ENCODE data around the gene PRRT4. TPM values are rescaled to one million over a fixed set of nuclear protein-coding genes. Genes with fewer than 3 reads are reported as not detected.

The PRRT4 gene
- total and polyA plus RNA-seq, 2 of the 4 experiments (the other 2 are of a cell fraction) = not detected

DNA sequence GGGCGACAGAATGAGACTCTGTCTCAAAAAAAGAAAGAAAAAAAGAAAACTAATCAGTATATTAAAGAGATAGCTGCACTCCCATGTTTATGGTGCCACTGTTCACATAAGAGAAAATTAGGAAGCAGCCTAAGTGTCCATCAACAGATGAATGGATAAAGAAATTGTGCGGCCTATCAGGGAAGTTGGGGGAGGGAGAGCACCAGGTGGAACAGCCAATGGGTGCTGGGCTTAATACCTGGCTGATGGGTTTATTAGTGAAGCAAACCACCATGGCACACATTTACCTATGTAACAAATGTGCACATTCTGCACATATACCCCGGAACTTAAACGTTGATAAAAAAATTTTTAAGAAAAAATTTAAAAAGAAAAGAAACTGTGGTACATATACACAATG, 9.0 kb upstream of the PRRT4 start:
- H3K23ac ChIP-seq (ENCODE audit: low read depth, low read length) = no peak overlapping the region
- dilution Hi-C loops (cut with HindIII; ENCODE audit: low sequenced_read_pairs, unreplicated experiment) = no loop called here
- H3K36me3 ChIP-seq (ENCODE audit: control insufficient read depth, insufficient read depth, low read length) = no peaks in the 10 kb centered on the region
- H2BK5ac ChIP-seq (ENCODE audit: low read depth, low read length, poor library complexity, severe bottlenecking) = no peak overlapping the region
- H3K27me3 ChIP-seq (ENCODE audit: control insufficient read depth, insufficient read depth, low read length) = peaks cover 34% of the 10 kb centered on the region
- no TSS peak for BruUV-seq (replicated peaks)
- no peak overlapping the region for H3K4me2 ChIP-seq (ENCODE audit: low read depth, low read length)
- no peak overlapping the region for H4K8ac ChIP-seq (ENCODE audit: low read depth in 2 of 2, low read length in 2 of 2)
- no peak overlapping the region for H3K27ac ChIP-seq (ENCODE audit: insufficient read depth, low read length)
- TF ChIP-seq MAZ (IDR thresholded peaks at IDR 0.05; ENCODE audit: borderline replicate concordance, low read depth, low read length) = no peak
- no peak for TF ChIP-seq MAFK (IDR thresholded peaks at IDR 0.05; ENCODE audit: low read depth, low read length)
- no peak for TF ChIP-seq CTCF (conservative IDR thresholded peaks at IDR 0.05; ENCODE audit: low read depth, low read length)
- no peak for TF ChIP-seq NFE2L2 (IDR thresholded peaks at IDR 0.05; ENCODE audit: low read depth, low read length)
- no peak for TF ChIP-seq FOS (IDR thresholded peaks at IDR 0.05; ENCODE audit: low read depth, low read length)
- TF ChIP-seq SMC3 (IDR thresholded peaks at IDR 0.05; ENCODE audit: low read depth, low read length) = no peak
- TF ChIP-seq, protein P1, sequence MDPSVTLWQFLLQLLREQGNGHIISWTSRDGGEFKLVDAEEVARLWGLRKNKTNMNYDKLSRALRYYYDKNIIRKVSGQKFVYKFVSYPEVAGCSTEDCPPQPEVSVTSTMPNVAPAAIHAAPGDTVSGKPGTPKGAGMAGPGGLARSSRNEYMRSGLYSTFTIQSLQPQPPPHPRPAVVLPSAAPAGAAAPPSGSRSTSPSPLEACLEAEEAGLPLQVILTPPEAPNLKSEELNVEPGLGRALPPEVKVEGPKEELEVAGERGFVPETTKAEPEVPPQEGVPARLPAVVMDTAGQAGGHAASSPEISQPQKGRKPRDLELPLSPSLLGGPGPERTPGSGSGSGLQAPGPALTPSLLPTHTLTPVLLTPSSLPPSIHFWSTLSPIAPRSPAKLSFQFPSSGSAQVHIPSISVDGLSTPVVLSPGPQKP (IDR thresholded peaks at IDR 0.05; ENCODE audit: borderline replicate concordance, low read depth, low read length) = no peak
- TF ChIP-seq RCOR1 (IDR thresholded peaks at IDR 0.05; ENCODE audit: insufficient replicate concordance, low read length) = no peak
- TF ChIP-seq POLR2A (IDR thresholded peaks at IDR 0.05; ENCODE audit: low read depth, low read length) = no peak
- in situ Hi-C loops (cut with MboI; ENCODE audit: low sequenced_read_pairs) = no loop called here
- no peaks in the 10 kb centered on the region for H3K4me1 ChIP-seq (ENCODE audit: control insufficient read depth, insufficient read depth, low read length)
- ATAC-seq (ENCODE audit: low read depth) = no peak
- H3K79me1 ChIP-seq (ENCODE audit: low read depth in 1 of 2, low read length in 2 of 2) = no peaks in the 10 kb centered on the region
- CTCF ChIA-PET = no interaction called here
- no peak overlapping the region for H2BK120ac ChIP-seq (ENCODE audit: low read depth, low read length)
- no peak overlapping the region for H2AK9ac ChIP-seq (replicated peaks; ENCODE audit: low read depth, low read length, poor library complexity)
- no peak overlapping the region for H3K9ac ChIP-seq (ENCODE audit: low read depth, low read length)
- no peak overlapping the region for H2AK5ac ChIP-seq (ENCODE audit: low read depth, low read length)
- WGBS, 2 experiments (ENCODE audit: extremely low coverage in 2 of 2, insufficient read length in 1 of 2) = no CpG with 5 or more reads among the region's 4 CpGs
- no peaks in the 10 kb centered on the region for H3K9me1 ChIP-seq (ENCODE audit: insufficient read depth, low read length)
- no peaks in the 10 kb centered on the region for H4K20me1 ChIP-seq (ENCODE audit: insufficient read depth, low read length)
- no peak overlapping the region for H3K18ac ChIP-seq (ENCODE audit: low read depth, low read length)
- no peak overlapping the region for H3K14ac ChIP-seq (replicated peaks; ENCODE audit: low read depth, low read length)
- H2BK20ac ChIP-seq (ENCODE audit: low read depth, low read length) = no peak overlapping the region
- H3K9me3 ChIP-seq (ENCODE audit: control insufficient read depth, insufficient read depth, low read length) = peaks cover 2% of the 10 kb centered on the region; the same call in 1 of the 2 replicates
- intact Hi-C loops (cut with micrococcal nuclease) = no loop called here
- POLR2A ChIA-PET (ENCODE audit: unreplicated experiment) = no interaction called here
- H4K91ac ChIP-seq (ENCODE audit: insufficient read depth, low read depth, low read length) = no peak overlapping the region
- H4K5ac ChIP-seq (ENCODE audit: low read depth, low read length) = no peak overlapping the region
- H2BK15ac ChIP-seq (ENCODE audit: low read depth, low read length) = no peak overlapping the region
- DNase-seq = no peak
- H3K56ac ChIP-seq (ENCODE audit: extremely low read depth, insufficient read depth, low read length) = no peak overlapping the region
- H2AFZ ChIP-seq (replicated peaks; ENCODE audit: low read length, poor library complexity) = no peak overlapping the region
- H3K4me3 ChIP-seq (ENCODE audit: insufficient read depth, low read depth, low read length) = no peak overlapping the region
- no peak overlapping the region for H3K4ac ChIP-seq (ENCODE audit: low read depth, low read length)

Data from IMR-90 (cell line).